ENCODE measurements around the gene CELF4. TPM values are rescaled to one million over a fixed set of nuclear protein-coding genes. Genes with fewer than 3 reads are reported as not detected.

Gene CELF4
- total RNA-seq, 2 experiments from 2014 or later = not detected

GRCh38 chr18:37537868-37538525 is 27.6 kb downstream of the CELF4 start:
- peak; percentile 67 for DNase-seq
- Mint-ChIP-seq H3K4me1 (no peaks in the 10 kb centered on the region), H3K27me3 (peaks cover 8% of the 10 kb centered on the region), H3K36me3 (no peaks in the 10 kb centered on the region), H3K9me3 (no peaks in the 10 kb centered on the region), H3K4me3 (no peak overlapping the region), H3K27ac (no peak overlapping the region)
- peak; percentile 60 for ATAC-seq (ENCODE audit: low read depth)
- POLR2A ChIA-PET = no interaction called here

GRCh38 chr18:37536656-37537055 is 28.9 kb downstream of the CELF4 start:
- H3K4me3 Mint-ChIP-seq = no peak overlapping the region
- H3K36me3 Mint-ChIP-seq = no peaks in the 10 kb centered on the region
- H3K27me3 Mint-ChIP-seq = peaks cover 11% of the 10 kb centered on the region
- ATAC-seq (ENCODE audit: low read depth) (no peak), DNase-seq (no peak)
- POLR2A ChIA-PET = no interaction called here
- H3K4me1 Mint-ChIP-seq = no peaks in the 10 kb centered on the region
- no peaks in the 10 kb centered on the region for H3K9me3 Mint-ChIP-seq
- H3K27ac Mint-ChIP-seq = no peak overlapping the region

- Mint-ChIP-seq H3K9me3 (no peaks in the 10 kb centered on the region), H3K36me3 (no peaks in the 10 kb centered on the region), H3K4me3 (no peak overlapping the region), H3K27me3 (peaks cover 10% of the 10 kb centered on the region), H3K4me1 (no peaks in the 10 kb centered on the region), H3K27ac (no peak overlapping the region)
- POLR2A ChIA-PET = no interaction called here
- DNase-seq (no peak), ATAC-seq (ENCODE audit: low read depth) (no peak)
These were observed 29.6 kb downstream of the CELF4 start for GRCh38 chr18:37535968-37536367.

DNA sequence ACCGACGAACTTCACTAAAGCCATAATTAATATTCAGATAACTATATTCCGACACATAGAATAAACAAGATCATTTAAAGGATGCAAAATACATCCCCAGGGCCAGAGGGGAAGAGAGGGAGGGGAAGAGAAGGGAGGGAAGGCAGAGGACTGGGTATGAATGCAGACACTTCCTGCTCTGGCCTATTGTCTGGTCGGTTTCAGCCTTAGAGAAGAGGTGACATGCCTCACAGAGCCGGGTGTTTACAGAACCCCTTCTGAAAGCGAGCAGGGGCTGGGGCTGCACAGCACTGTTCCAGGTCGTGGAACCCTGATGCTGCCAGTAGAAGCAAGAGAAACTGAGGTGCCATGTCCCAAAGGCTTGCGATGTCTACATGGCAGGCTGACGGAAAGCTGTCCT is 31.0 kb downstream of the CELF4 start:
- Mint-ChIP-seq H3K27ac (no peak overlapping the region), H3K4me1 (no peaks in the 10 kb centered on the region), H3K9me3 (no peaks in the 10 kb centered on the region), H3K4me3 (no peak overlapping the region), H3K36me3 (no peaks in the 10 kb centered on the region), H3K27me3 (peaks cover 10% of the 10 kb centered on the region)
- ATAC-seq (ENCODE audit: low read depth) = no peak
- POLR2A ChIA-PET = no interaction called here
- DNase-seq = no peak

DNA sequence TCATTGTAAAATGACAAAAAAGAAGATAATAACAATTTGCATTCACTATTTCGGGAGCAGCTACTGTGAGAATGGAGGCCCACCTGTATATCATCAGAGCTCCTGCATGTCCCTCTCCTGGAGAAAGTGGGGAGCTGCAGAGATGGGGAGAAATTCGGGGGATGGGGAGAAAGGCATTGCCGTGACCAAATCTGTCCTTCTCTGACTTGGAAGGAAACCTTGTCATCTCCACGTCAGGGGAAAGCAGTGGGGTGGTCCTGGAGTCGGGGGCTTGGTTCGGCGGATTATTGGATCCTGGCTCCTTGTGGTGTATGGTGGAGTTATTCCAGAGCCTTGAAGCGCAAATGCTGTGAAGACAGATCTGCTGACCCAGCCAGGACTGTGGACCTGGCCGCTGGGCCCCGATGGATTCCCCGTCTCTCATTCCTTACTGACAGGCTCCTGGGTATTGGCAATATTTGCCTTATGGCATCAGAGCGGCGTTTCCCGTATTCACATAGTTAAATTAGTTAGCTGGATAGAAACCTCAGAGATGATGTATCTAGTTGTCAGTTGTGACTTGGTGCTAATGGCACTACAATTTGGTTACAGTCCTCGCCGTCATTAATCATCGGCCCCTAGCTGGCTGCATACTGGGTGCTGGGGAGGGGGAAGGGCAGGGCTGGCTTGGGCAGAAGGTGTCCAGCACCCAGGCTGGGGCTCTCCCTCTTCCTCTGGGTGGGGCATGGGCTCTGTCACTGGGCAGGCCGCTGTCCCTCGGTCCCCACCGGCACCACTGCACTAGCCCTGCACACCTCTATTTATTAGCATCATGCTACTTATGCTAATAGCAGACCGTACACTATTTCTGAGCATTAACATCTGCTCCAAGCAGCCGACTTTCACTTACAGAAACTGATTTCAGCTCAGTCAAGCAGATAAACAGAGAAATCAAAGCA is 31.7 kb downstream of the CELF4 start:
- Mint-ChIP-seq H3K27me3 (peaks cover 10% of the 10 kb centered on the region), H3K27ac (no peak overlapping the region), H3K4me3 (no peak overlapping the region), H3K9me3 (no peaks in the 10 kb centered on the region), H3K36me3 (no peaks in the 10 kb centered on the region), H3K4me1 (no peaks in the 10 kb centered on the region)
- POLR2A ChIA-PET = no interaction called here
- DNase-seq (no peak), ATAC-seq (ENCODE audit: low read depth) (no peak)

DNA sequence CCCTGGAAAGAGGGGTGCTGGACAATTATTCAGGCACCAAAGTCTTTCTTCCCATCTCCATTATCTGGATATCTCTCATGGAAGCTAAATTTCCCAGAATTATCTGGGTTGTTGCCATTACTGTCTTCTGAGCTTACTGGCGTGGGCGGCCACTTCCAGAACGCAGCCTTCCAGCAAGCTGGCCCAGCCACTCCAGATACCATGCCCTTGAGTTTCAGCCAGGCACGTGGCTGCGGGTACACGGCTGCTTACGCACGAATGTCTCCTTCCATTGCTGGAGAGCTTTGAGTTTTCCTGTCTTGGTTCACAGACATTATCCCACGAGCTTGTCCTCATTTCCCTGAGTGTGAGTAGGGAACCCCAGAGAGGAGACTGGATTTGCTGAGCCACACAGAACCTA is 32.7 kb downstream of the CELF4 start:
- peaks cover 4% of the 10 kb centered on the region for H3K27me3 Mint-ChIP-seq
- H3K4me3 Mint-ChIP-seq = no peak overlapping the region
- ATAC-seq (ENCODE audit: low read depth) (no peak), DNase-seq (no peak)
- H3K36me3 Mint-ChIP-seq = no peaks in the 10 kb centered on the region
- POLR2A ChIA-PET = no interaction called here
- no peak overlapping the region for H3K27ac Mint-ChIP-seq
- H3K4me1 Mint-ChIP-seq = no peaks in the 10 kb centered on the region
- no peaks in the 10 kb centered on the region for H3K9me3 Mint-ChIP-seq

GRCh38 chr18:37529863-37530262 is 35.7 kb downstream of the CELF4 start:
- no peak for DNase-seq
- no peak for ATAC-seq (ENCODE audit: low read depth)
- H3K27me3 Mint-ChIP-seq = peaks cover 20% of the 10 kb centered on the region
- H3K27ac Mint-ChIP-seq = no peak overlapping the region
- no peaks in the 10 kb centered on the region for H3K9me3 Mint-ChIP-seq
- POLR2A ChIA-PET = no interaction called here
- H3K4me1 Mint-ChIP-seq = no peaks in the 10 kb centered on the region
- peaks cover 1% of the 10 kb centered on the region for H3K36me3 Mint-ChIP-seq
- H3K4me3 Mint-ChIP-seq = no peak overlapping the region

DNA sequence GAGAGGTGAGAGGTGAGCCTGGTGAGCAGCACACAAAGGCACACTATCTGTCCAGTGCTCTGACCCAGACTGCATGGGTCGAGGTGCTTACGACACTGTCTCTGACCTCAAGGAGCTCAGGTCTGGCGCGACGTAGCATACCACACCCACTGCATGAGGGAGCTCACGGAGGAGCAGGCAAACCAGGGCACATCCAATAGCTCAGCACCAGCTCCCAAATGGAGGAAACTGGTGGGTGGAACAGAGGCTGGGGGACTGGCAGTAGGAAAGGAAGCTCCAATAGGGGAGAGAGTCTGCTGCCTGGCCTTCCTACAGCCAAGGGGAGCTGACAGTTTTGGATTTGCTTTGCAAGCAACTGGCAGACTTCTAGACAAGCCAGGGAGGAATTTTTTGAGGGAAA is 36.3 kb downstream of the CELF4 start:
- Mint-ChIP-seq H3K4me1 (no peaks in the 10 kb centered on the region), H3K4me3 (no peak overlapping the region), H3K27ac (no peak overlapping the region), H3K9me3 (no peaks in the 10 kb centered on the region), H3K36me3 (peaks cover 2% of the 10 kb centered on the region), H3K27me3 (peaks cover 24% of the 10 kb centered on the region)
- POLR2A ChIA-PET = no interaction called here
- no peak for ATAC-seq (ENCODE audit: low read depth)
- no peak for DNase-seq

DNA sequence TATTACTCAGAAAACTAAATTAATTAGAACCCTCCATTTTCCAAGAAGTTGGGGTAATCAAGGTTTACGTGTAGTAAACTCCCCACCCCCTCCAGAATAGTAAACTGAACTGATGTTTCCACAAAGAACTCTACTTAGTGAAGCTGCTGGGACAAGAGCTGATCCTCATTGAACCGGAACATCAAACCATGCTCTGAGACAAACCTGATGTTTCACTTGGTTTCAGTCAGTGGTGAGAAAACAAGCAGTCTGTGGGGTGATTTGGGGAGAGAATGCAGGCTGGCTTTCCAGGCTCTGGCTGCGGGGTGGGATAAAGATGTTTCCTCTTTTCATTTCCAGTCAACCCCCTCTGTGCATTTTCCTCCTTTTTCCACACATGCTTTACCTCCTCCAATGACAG is 38.2 kb downstream of the CELF4 start:
- ATAC-seq (ENCODE audit: low read depth) = no peak
- Mint-ChIP-seq H3K36me3 (peaks cover 2% of the 10 kb centered on the region), H3K27ac (no peak overlapping the region), H3K27me3 (peaks cover 33% of the 10 kb centered on the region), H3K4me3 (no peak overlapping the region), H3K4me1 (no peaks in the 10 kb centered on the region), H3K9me3 (no peaks in the 10 kb centered on the region)
- DNase-seq = no peak
- POLR2A ChIA-PET = no interaction called here

DNA sequence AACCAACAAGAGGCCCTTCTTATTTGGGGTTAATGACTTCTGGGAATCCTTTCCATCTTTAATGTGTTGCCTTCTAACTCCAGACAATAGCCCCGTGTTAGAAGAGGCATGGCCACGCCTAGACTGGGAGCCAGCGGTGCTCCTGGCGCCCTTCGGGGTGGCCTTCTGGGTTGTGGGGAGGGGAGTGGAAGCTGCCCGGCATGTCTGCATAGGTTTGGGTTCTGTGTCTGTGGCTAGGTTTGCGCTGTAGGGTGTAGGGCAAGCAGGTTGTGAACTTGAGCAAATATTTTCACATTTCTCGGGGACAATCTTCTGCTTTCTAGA is 40.4 kb downstream of the CELF4 start:
- H3K27me3 Mint-ChIP-seq = peaks cover 37% of the 10 kb centered on the region
- H3K36me3 Mint-ChIP-seq = peaks cover 2% of the 10 kb centered on the region
- POLR2A ChIA-PET = no interaction called here

DNA sequence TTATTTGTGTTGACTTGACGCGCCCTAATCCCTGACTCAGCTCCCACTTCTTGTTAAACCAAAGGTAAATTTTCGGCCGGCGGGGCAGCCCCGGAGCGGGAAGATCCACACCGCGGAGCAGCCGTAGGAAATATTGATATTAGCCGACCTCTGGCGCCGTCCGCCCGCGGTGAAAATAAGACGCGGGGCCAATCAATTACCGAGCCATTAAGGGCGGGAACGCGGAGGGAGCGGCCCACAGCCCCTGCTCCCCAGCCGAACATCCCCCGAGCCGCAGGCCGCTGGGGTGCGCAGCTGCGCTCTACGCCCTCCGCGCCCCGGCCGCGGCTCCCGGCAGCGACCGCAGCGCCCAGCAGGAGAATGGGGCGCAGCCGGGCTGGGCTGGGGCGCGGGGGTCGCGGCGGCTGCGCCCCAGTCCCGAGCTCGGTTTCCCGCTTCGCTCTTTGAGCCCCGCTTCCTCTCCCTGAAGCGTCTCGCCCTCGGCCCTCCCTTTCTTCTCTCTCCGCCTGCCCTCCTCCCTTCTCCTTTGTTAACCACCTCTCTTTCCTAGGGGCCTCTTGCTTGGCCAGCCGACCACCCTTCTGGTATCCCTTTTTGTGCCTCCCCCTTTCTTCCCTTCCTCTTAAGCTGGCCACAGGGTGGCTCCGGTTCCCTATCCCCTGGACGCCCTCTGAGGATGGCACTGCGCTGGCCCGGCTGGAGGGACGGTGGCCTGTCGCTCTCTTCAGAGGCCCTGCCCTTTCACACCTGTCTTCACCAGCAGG is 40.9 kb downstream of the CELF4 start:
- ATAC-seq (ENCODE audit: low read depth) = no peak
- Mint-ChIP-seq H3K9me3 (no peaks in the 10 kb centered on the region), H3K36me3 (peaks cover 2% of the 10 kb centered on the region), H3K27ac (no peak overlapping the region), H3K27me3 (peaks cover 37% of the 10 kb centered on the region), H3K4me3 (no peak overlapping the region), H3K4me1 (no peaks in the 10 kb centered on the region)
- DNase-seq = no peak
- POLR2A ChIA-PET = no interaction called here

More for the DNA sequence above, 40.4 kb downstream of the CELF4 start:
- ATAC-seq (ENCODE audit: low read depth) = no peak
- H3K9me3 Mint-ChIP-seq = no peaks in the 10 kb centered on the region
- H3K4me1 Mint-ChIP-seq = no peaks in the 10 kb centered on the region
- no peak overlapping the region for H3K4me3 Mint-ChIP-seq
- no peak overlapping the region for H3K27ac Mint-ChIP-seq
- DNase-seq = no peak

DNA sequence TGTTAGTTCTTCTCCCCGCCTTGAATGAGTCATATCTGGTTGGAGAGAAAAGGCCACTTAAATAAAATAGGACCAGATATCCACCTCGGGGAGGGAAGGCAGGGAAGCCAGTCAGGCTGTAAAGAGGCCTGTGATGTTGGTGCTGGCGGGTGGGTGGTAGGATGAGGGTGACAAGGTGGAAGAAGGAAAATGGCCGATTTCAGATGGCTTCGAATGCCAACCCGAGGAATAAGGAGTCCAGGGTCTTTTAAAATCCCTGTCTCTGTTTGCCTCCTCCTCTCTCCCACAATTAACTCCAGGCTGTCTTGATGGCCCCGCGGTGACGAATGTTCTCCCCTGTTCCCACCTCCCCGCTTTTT is 41.5 kb downstream of the CELF4 start:
- no peaks in the 10 kb centered on the region for H3K9me3 Mint-ChIP-seq
- peaks cover 2% of the 10 kb centered on the region for H3K36me3 Mint-ChIP-seq
- no peaks in the 10 kb centered on the region for H3K4me1 Mint-ChIP-seq
- no peak for DNase-seq
- ATAC-seq (ENCODE audit: low read depth) = no peak
- POLR2A ChIA-PET = no interaction called here
- H3K27me3 Mint-ChIP-seq = peaks cover 37% of the 10 kb centered on the region
- no peak overlapping the region for H3K4me3 Mint-ChIP-seq
- H3K27ac Mint-ChIP-seq = no peak overlapping the region

- Mint-ChIP-seq H3K27ac (no peak overlapping the region), H3K36me3 (peaks cover 2% of the 10 kb centered on the region), H3K4me3 (no peak overlapping the region), H3K27me3 (peaks cover 35% of the 10 kb centered on the region), H3K9me3 (no peaks in the 10 kb centered on the region), H3K4me1 (no peaks in the 10 kb centered on the region)
- DNase-seq (no peak), ATAC-seq (ENCODE audit: low read depth) (no peak)
- POLR2A ChIA-PET = no interaction called here
These were observed 43.8 kb downstream of the CELF4 start for GRCh38 chr18:37521510-37522465.
